Pancreas (tissue), 10 donors: ENCODE measurements around the gene LRBA. TPM values are rescaled to one million over a fixed set of nuclear protein-coding genes. Genes with fewer than 3 reads are reported as not detected.

ENCODE experiments used
- ATAC-seq, 4 donors: fragments of 200-7000 bp; cut with Tn5 transposase; one replicate each; pipeline versions ENCODE4 v1.8.0 to v1.9.1; 2020; ENCODE audit warnings: mild to moderate bottlenecking in 4 of 4, moderate library complexity in 4 of 4
- DNase-seq, 6 donors: peaks; one replicate each; pipeline ENCODE4 v3.0.0-alpha.2; 2020
- FAIRE-seq: peaks from 2 replicates; lab custom pipeline; 2012; peaks lifted over from hg19 to GRCh38; lab: Jason Lieb, UNC
- H3K27ac ChIP-seq, 4 donors: fragments of 200-600 bp; sonication (generic); 1 replicate in 3 of 4; 2 replicates in 1 of 4; pipeline versions ENCODE4 v1.5.0 to v1.8.0; 2020
- H3K27me3 ChIP-seq, 4 donors: fragments of 200-600 bp; one replicate each; pipeline ENCODE4 v1.8.0; 2021
- H3K36me3 ChIP-seq, 3 donors: fragments of 200-600 bp; sonication (generic) in 1 of 3; one replicate each; pipeline versions ENCODE4 v1.5.0 to v1.8.0; 2020 to 2021
- H3K4me1 ChIP-seq, 3 donors: fragments of 200-600 bp; one replicate each; pipeline ENCODE4 v1.8.0; 2021
- H3K4me3 ChIP-seq, 4 donors: fragments of 200-600 bp; sonication (generic) in 2 of 4; one replicate each; pipeline versions ENCODE4 v1.5.0 to v1.8.0; 2020 to 2021
- H3K9me3 ChIP-seq, 4 donors: fragments of 200-600 bp; one replicate each; pipeline ENCODE4 v1.8.0; 2021
- CTCF ChIP-seq, 4 donors: fragments of 200-600 bp; sonication (generic) in 3 of 4; IDR thresholded peaks; one replicate each; pipeline versions ENCODE4 v1.5.0 to v1.8.0; 2021; ENCODE audit warnings: antibody characterized with exemption in 4 of 4
- WGBS, 2 donors: extraction: QIAGEN DNeasy Blood & Tissue Kit; methylation state at CpG; one replicate each; pipeline ENCODE4 v1.1.7; 2013; 5-methylcytosine and 5-hydroxymethylcytosine counted together
- intact Hi-C, 3 donors: fragments of 100-400 bp; cut with DNase I; formaldehyde crosslinking; loops; one replicate each; pipeline versions ENCODE4 v1.11.1 to v1.14.2; 2022
- polyA plus RNA-seq, 2 donors: library from polyadenylated mRNA; stranded (reverse); fragments of 200-250 nt; gene quantifications; one replicate each; pipeline ENCODE4 v1.2.3, GENCODE V29; 2013
- total RNA-seq, 6 donors: library from RNA; stranded (reverse); fragmentation: NEBNext Ultra II Directional in 4 of 6; extraction: Animal tissue kit (Norgen Biotek cat#: 25700) in 4 of 6; gene quantifications; one replicate each; pipeline versions ENCODE4 v1.2.1 to v1.2.4, GENCODE V29; 2021 to 2023
- donor health status: healthy with polysubstance abuse.
- donor health status: DM: no; HTN: no; CAD: no; lungs with moderate emphysema.
- donor health status: DM: no; HTN: no; CAD: no.
- donor health status: control.
- donor health status: control.
- donor health status: Bipolar disorder and iron deficiency.
- donor health status: DM: yes; HTN: yes; CAD: no.
- donor health status: DM: no; HTN: no; CAD: no.
- donor health status: DM: no; HTN: no; CAD: no.
- donor health status: DM: yes; HTN: yes; CAD: no.

The LRBA gene
- total and polyA plus RNA-seq, 8 donors = 6.6 to 35.3 (median 22.3) TPM

GRCh38 chr4:150343796-150344195 lies 671.3 kb downstream of the LRBA start:
- no peak for ATAC-seq

GRCh38 chr4:150342945-150343344 lies 672.1 kb downstream of the LRBA start:
- peaks cover 0 to 2% (median under 1%) of the 10 kb centered on the region in 3 donors for H3K4me1 ChIP-seq
- FAIRE-seq (no peak), DNase-seq (no peak), ATAC-seq (peak in 3 of 4 donors; percentile 45 to 64 (median 57))
- WGBS, 2 donors = 92 to 95% methylated on average over 2 of the region's 2 CpGs
- H3K27ac ChIP-seq = no peak overlapping the region
- no peak overlapping the region for H3K4me3 ChIP-seq
- H3K9me3 ChIP-seq = no peaks in the 10 kb centered on the region
- intact Hi-C loops = no loop called here
- no peak for TF ChIP-seq CTCF (IDR thresholded peaks at IDR 0.05)
- no peaks in the 10 kb centered on the region for H3K36me3 ChIP-seq
- H3K27me3 ChIP-seq = no peaks in the 10 kb centered on the region

More at GRCh38 chr4:150343796-150344195, 671.3 kb downstream of the LRBA start:
- intact Hi-C loops = no loop called here
- Histone ChIP-seq H3K27me3 (no peaks in the 10 kb centered on the region), H3K27ac (no peak overlapping the region), H3K9me3 (no peaks in the 10 kb centered on the region), H3K4me1 (peaks cover 0 to 5% (median 0%) of the 10 kb centered on the region in 3 donors), H3K4me3 (no peak overlapping the region), H3K36me3 (no peaks in the 10 kb centered on the region)
- DNase-seq (no peak), FAIRE-seq (no peak)
- 98% methylated on average over 2 of the region's 2 CpGs for WGBS, 2 donors
- TF ChIP-seq CTCF (IDR thresholded peaks at IDR 0.05) = no peak

GRCh38 chr4:150337734-150338133 lies 677.4 kb downstream of the LRBA start:
- intact Hi-C loops = no loop called here
- 71 to 78% methylated on average over 3 of the region's 3 CpGs for WGBS, 2 donors
- H3K27me3 ChIP-seq = no peaks in the 10 kb centered on the region
- no peak overlapping the region for H3K27ac ChIP-seq
- DNase-seq (no peak), ATAC-seq (peak in 1 of 4 donors; percentile 21), FAIRE-seq (peak; percentile 61)
- no peak overlapping the region for H3K4me3 ChIP-seq
- H3K4me1 ChIP-seq = peaks cover 0 to 14% (median 0%) of the 10 kb centered on the region in 3 donors
- H3K36me3 ChIP-seq = no peaks in the 10 kb centered on the region
- no peak for TF ChIP-seq CTCF (IDR thresholded peaks at IDR 0.05)
- H3K9me3 ChIP-seq = no peaks in the 10 kb centered on the region

GRCh38 chr4:150336676-150337412 lies 678.2 kb downstream of the LRBA start:
- 69 to 73% methylated on average over 5 of the region's 5 CpGs for WGBS, 2 donors
- no peak for TF ChIP-seq CTCF (IDR thresholded peaks at IDR 0.05)
- H3K36me3 ChIP-seq = no peaks in the 10 kb centered on the region
- ATAC-seq = peak in 1 of 4 donors; percentile 55
- H3K4me1 ChIP-seq = peaks cover 0 to 14% (median 0%) of the 10 kb centered on the region in 3 donors
- intact Hi-C loops = no loop called here
- no peak overlapping the region for H3K4me3 ChIP-seq
- FAIRE-seq = no peak
- H3K9me3 ChIP-seq = no peaks in the 10 kb centered on the region
- H3K27me3 ChIP-seq = no peaks in the 10 kb centered on the region
- no peak for DNase-seq
- H3K27ac ChIP-seq = no peak overlapping the region

- no peaks in the 10 kb centered on the region for H3K27me3 ChIP-seq
- ATAC-seq (no peak), FAIRE-seq (peak; percentile 17), DNase-seq (no peak)
- no peak overlapping the region for H3K27ac ChIP-seq
- H3K4me1 ChIP-seq = peaks cover 0 to 13% (median 0%) of the 10 kb centered on the region in 3 donors
- intact Hi-C loops = no loop called here
- H3K36me3 ChIP-seq = no peaks in the 10 kb centered on the region
- no peak overlapping the region for H3K4me3 ChIP-seq
- TF ChIP-seq CTCF (IDR thresholded peaks at IDR 0.05) = no peak
- no peaks in the 10 kb centered on the region for H3K9me3 ChIP-seq
Measured at GRCh38 chr4:150332961-150333360, 682.1 kb downstream of the LRBA start.
